HepG2 (cell line): ENCODE measurements around the gene ITK. TPM values are rescaled to one million over a fixed set of nuclear protein-coding genes. Genes with fewer than 3 reads are reported as not detected.

Source experiments
- ATAC-seq: fragments of 200-7000 bp; cut with Tn5 transposase; 3 replicates; pipeline ENCODE4 v1.9.1; 2020; ENCODE audit warnings: mild to moderate bottlenecking, moderate library complexity
- BruUV-seq: library from RNA; stranded (reverse); fragments of 400-500 nt; replicated peaks from 2 replicates; lab custom pipeline; 2021; lab: Mats Ljungman, UMichigan
- CTCF ChIA-PET: fragments of 300-600 bp; formaldehyde crosslinking; extraction: SDS; loops from one replicate; lab custom pipeline; 2021; ENCODE audit warnings: low total read pairs, inconsistent platforms, low intra/inter-chr PET ratio; lab: Yijun Ruan, JAX
- POLR2A ChIA-PET: fragments of 350-600 bp; sonication (Branson Sonifier 250); formaldehyde crosslinking; loops from one replicate; lab custom pipeline; 2020; ENCODE audit warnings: antibody characterized with exemption, inconsistent platforms; lab: Yijun Ruan, JAX
- DNase-seq: peaks from one replicate; pipeline ENCODE4 v3.0.0-alpha.2; 2015; ENCODE audit warnings: low spot score
- FAIRE-seq: peaks from 3 replicates; lab custom pipeline; 2011; peaks lifted over from hg19 to GRCh38; lab: Jason Lieb, UNC
- H2AFZ ChIP-seq: one replicate; pipeline ENCODE4 v1.6.1; 2011; ENCODE audit warnings: low read length, inconsistent platforms
- H3K27ac ChIP-seq: fragments of 300-600 bp; 3 replicates; pipeline ENCODE4 v1.8.0; 2011; ENCODE audit warnings: mixed run types, mild to moderate bottlenecking, mixed read lengths, low read length, inconsistent platforms; ENCODE audit not compliant: insufficient read depth; ENCODE audit errors: extremely low read length
- H3K27me3 ChIP-seq, 2 experiments: fragments of 200-600 bp in 1 of 2; 2 replicates in 1 of 2; 3 replicates in 1 of 2; pipeline versions ENCODE4 v1.6.0 to v1.8.0; 2011; ENCODE audit warnings: low read length in 2 of 2, mild to moderate bottlenecking in 2 of 2, moderate library complexity in 2 of 2, inconsistent platforms in 1 of 2; ENCODE audit not compliant: insufficient read depth in 2 of 2, control insufficient read depth in 1 of 2
- H3K36me3 ChIP-seq, 2 experiments: fragments of 200-600 bp in 1 of 2; replicated peaks in 1 of 2; 2 replicates in 1 of 2; 3 replicates in 1 of 2; pipeline versions ENCODE4 v1.5.1 to v1.8.0; 2011; ENCODE audit warnings: low read length in 2 of 2, inconsistent platforms in 1 of 2; ENCODE audit not compliant: insufficient read depth in 2 of 2, control insufficient read depth in 1 of 2
- H3K4me1 ChIP-seq: 2 replicates; pipeline ENCODE4 v1.5.1; 2012; ENCODE audit warnings: low read length, inconsistent platforms; ENCODE audit not compliant: insufficient read depth
- H3K4me2 ChIP-seq: 2 replicates; pipeline ENCODE4 v1.6.0; 2011; ENCODE audit warnings: low read depth, low read length, inconsistent platforms
- H3K4me3 ChIP-seq, 3 experiments: fragments of 200-600 bp in 1 of 3; sonication (generic), shearing (Covaris generic) in 1 of 3; replicated peaks in 1 of 3; 2 replicates each; pipeline ENCODE4 v1.5.1; 2011 to 2016; ENCODE audit warnings: low read length in 3 of 3, inconsistent platforms in 2 of 3, low read depth in 2 of 3, mild to moderate bottlenecking in 2 of 3, control low read depth in 1 of 3, mixed read lengths in 1 of 3; ENCODE audit not compliant: insufficient read depth in 1 of 3
- H3K79me2 ChIP-seq: one replicate; pipeline ENCODE4 v1.6.1; 2011; ENCODE audit warnings: low read length, inconsistent platforms; ENCODE audit not compliant: insufficient read depth
- H3K9ac ChIP-seq: 2 replicates; pipeline ENCODE4 v1.6.0; 2011; ENCODE audit warnings: mild to moderate bottlenecking, low read depth, low read length, inconsistent platforms; ENCODE audit not compliant: insufficient read depth
- H3K9me3 ChIP-seq: 2 replicates; pipeline ENCODE4 v1.5.1; 2012; ENCODE audit warnings: mild to moderate bottlenecking, low read length
- H4K20me1 ChIP-seq: 2 replicates; pipeline ENCODE4 v1.6.0; 2011; ENCODE audit warnings: inconsistent platforms, mild to moderate bottlenecking, low read length, moderate library complexity; ENCODE audit not compliant: insufficient read depth
- ATF5 ChIP-seq: sonication (generic); formaldehyde crosslinking; IDR thresholded peaks from 2 replicates; pipeline ENCODE4 v1.4.0; 2020; ENCODE audit warnings: mild to moderate bottlenecking, low read depth, missing genetic modification reagents
- CC2D1A ChIP-seq: sonication (generic); formaldehyde crosslinking; IDR thresholded peaks from 2 replicates; pipeline ENCODE4 v1.8.1; 2023; ENCODE audit warnings: mild to moderate bottlenecking, missing genetic modification reagents
- KAT7 ChIP-seq: IDR thresholded peaks from 2 replicates; pipeline ENCODE4 v1.6.1; 2018; ENCODE audit warnings: borderline replicate concordance, missing compliant biosample characterization
- MAFG ChIP-seq: sonication (generic); formaldehyde crosslinking; IDR thresholded peaks from 2 replicates; pipeline ENCODE4 v1.5.1; 2020; ENCODE audit warnings: mild to moderate bottlenecking, missing genetic modification reagents
- ZFP90 ChIP-seq: sonication (generic); formaldehyde crosslinking; IDR thresholded peaks from 2 replicates; pipeline ENCODE4 v1.8.0; 2022; ENCODE audit warnings: missing genetic modification reagents, mild to moderate bottlenecking, inconsistent platforms, borderline replicate concordance
- ZNF513 ChIP-seq: sonication (generic); formaldehyde crosslinking; conservative IDR thresholded peaks from 2 replicates; pipeline ENCODE4 v1.5.0; 2020; ENCODE audit warnings: missing genetic modification reagents
- ZNF629 ChIP-seq: sonication (generic); formaldehyde crosslinking; conservative IDR thresholded peaks from 2 replicates; pipeline ENCODE4 v1.5.0; 2020; ENCODE audit warnings: missing genetic modification reagents
- WGBS: methylation state at CpG from one replicate; pipeline ENCODE4 v1.1.6; 2017; ENCODE audit warnings: low lambda C conversion rate; 5-methylcytosine and 5-hydroxymethylcytosine counted together
- in situ Hi-C: cut with HindIII; loops from 2 replicates; pipeline ENCODE4 v1.10.0; 2017; ENCODE audit warnings: low pct_unique_long_range_greater_than_20kb; ENCODE audit not compliant: extremely low pct_ligation_motif_present
- intact Hi-C: fragments of 100-400 bp; cut with micrococcal nuclease; formaldehyde crosslinking; loops from one replicate; pipeline ENCODE4 v1.10.0; 2022; ENCODE audit not compliant: unreplicated experiment
- polyA plus RNA-seq, 8 experiments: library from polyadenylated mRNA; depleted of rRNA in 3 of 8; stranded (reverse) in 7 of 8; unstranded in 1 of 8; fragments of >200 nt; fragmentation: Illumina TruSeq in 4 of 8; extraction: Trizol in 4 of 8; gene quantifications; 2 replicates each; pipeline versions ENCODE4 v1.2.1 to v1.2.3, GENCODE V29; 2011 to 2016; ENCODE audit warnings: low read depth in 4 of 8, missing spikeins in 1 of 8, mixed read lengths in 1 of 8; ENCODE audit not compliant: insufficient read depth in 1 of 8
- total RNA-seq, 5 experiments: library from RNA; depleted of rRNA; stranded (reverse); fragments of >200 nt; fragmentation: Illumina TruSeq; extraction: Trizol; gene quantifications; 2 replicates each; pipeline ENCODE4 v1.2.3, GENCODE V29; 2016; ENCODE audit warnings: low read depth in 1 of 5

The ITK gene
- total and polyA plus RNA-seq, 2 of the 13 experiments (the other 11 are each of a cell fraction or from before 2014, with no cell fraction given) = 0.01 TPM; not detected in 1

GRCh38 chr5:157292599-157292998 is 112.0 kb downstream of the ITK start:
- Histone ChIP-seq H3K9ac (no peak overlapping the region), H3K79me2 (no peaks in the 10 kb centered on the region), H3K4me2 (no peak overlapping the region), H3K27ac (no peak overlapping the region), H4K20me1 (0 out of 2 replicates have a peak, but pooled peaks cover 6% of the 10 kb centered on the region), H3K9me3 (no peaks in the 10 kb centered on the region), H3K4me1 (peaks cover 58% of the 10 kb centered on the region), H3K4me3 (no peak overlapping the region), H3K36me3 (peaks cover 2 to 8% of the 10 kb centered on the region in 2 experiments; a peak in 3 of 5 replicates), H3K27me3 (no peaks in the 10 kb centered on the region), H2AFZ (no peak overlapping the region)
- WGBS = over 99% methylated on average over 3 of the region's 3 CpGs
- no peak for DNase-seq
- no TSS peak for BruUV-seq
- in situ Hi-C loops = no loop called here
- no peak for ATAC-seq
- intact Hi-C loops = no loop called here
- CTCF ChIA-PET = no interaction called here
- POLR2A ChIA-PET = no interaction called here
- no peak for FAIRE-seq
- TF ChIP-seq ATF5 (CRISPR knock-in tag) = no peak
- TF ChIP-seq ZNF513 = no peak
- TF ChIP-seq ZFP90 = no peak
- TF ChIP-seq KAT7 (CRISPR knock-in tag) = no peak
- no peak for TF ChIP-seq MAFG (CRISPR knock-in tag)
- no peak for TF ChIP-seq ZNF629 (CRISPR knock-in tag)
- no peak for TF ChIP-seq CC2D1A (CRISPR knock-in tag)
